ENCODE measurements around the gene ZNF638.
A peak's percentile ranks its signal among the peaks of the same experiment; 100 is the strongest.
"Not testable (repeated sequence)": the region's sequence is repeated elsewhere in the genome, so short reads cannot be mapped to it uniquely, and the experiment has no call there.

Gene ZNF638

GRCh38 chr2:71331581-71332434, at the start of gene ZNF638:
Gene ZNF638 (plus strand): TSS chr2:71331782. CDS start chr2:71348955, 17,173 bp downstream.
- peak within 1 kb of the TSS; percentile 100 for H3K4me3 Mint-ChIP-seq
- peaks cover 29% of the 10 kb centered on the region for H3K4me1 Mint-ChIP-seq
- CTCF ChIA-PET = interaction anchor here (0.6 to 4.7 kb wide), 12 partner anchors 11 to 1641 kb away, joined by 3 to 19 read pairs (median 3); partner anchors contain the start of gene MPHOSPH10

GRCh38 chr2:71281950-71282349, 49.6 kb upstream of the ZNF638 start:
- H3K4me3 Mint-ChIP-seq = no peak overlapping the region
- H3K36me3 Mint-ChIP-seq = peaks cover 1% of the 10 kb centered on the region
- H3K4me1 Mint-ChIP-seq = peaks cover 11% of the 10 kb centered on the region
- peaks cover 58% of the 10 kb centered on the region for H3K27me3 Mint-ChIP-seq
- H3K27ac Mint-ChIP-seq = no peak overlapping the region
- DNase-seq = no peak
- CTCF ChIA-PET = interaction anchor here (1.6 kb wide), 1 partner anchor 234 kb away, joined by 5 read pairs; no protein-coding TSS in a partner anchor
- H3K9me3 Mint-ChIP-seq = no peaks in the 10 kb centered on the region

More at GRCh38 chr2:71331581-71332434, at the start of gene ZNF638:
- H3K27ac Mint-ChIP-seq = peak within 1 kb of the TSS; percentile 99
- peaks cover 9% of the 10 kb centered on the region for H3K27me3 Mint-ChIP-seq
- H3K36me3 Mint-ChIP-seq = peaks cover 19% of the 10 kb centered on the region
- DNase-seq = peak; percentile 94
- no peaks in the 10 kb centered on the region for H3K9me3 Mint-ChIP-seq

- CTCF ChIA-PET = interaction anchor here (1.6 kb wide), 1 partner anchor 234 kb away, joined by 5 read pairs; no protein-coding TSS in a partner anchor
- H3K9me3 Mint-ChIP-seq = no peaks in the 10 kb centered on the region
- DNase-seq = no peak
- no peak overlapping the region for H3K4me3 Mint-ChIP-seq
- H3K4me1 Mint-ChIP-seq = peaks cover 6% of the 10 kb centered on the region
- peaks cover 1% of the 10 kb centered on the region for H3K36me3 Mint-ChIP-seq
- no peak overlapping the region for H3K27ac Mint-ChIP-seq
- H3K27me3 Mint-ChIP-seq = peaks cover 58% of the 10 kb centered on the region
Measured at GRCh38 chr2:71282493-71282892, 49.1 kb upstream of the ZNF638 start.

GRCh38 chr2:71283131-71283530, 48.5 kb upstream of the ZNF638 start:
- CTCF ChIA-PET = interaction anchor here (1.6 kb wide), 1 partner anchor 235 kb away, joined by 5 read pairs; no protein-coding TSS in a partner anchor
- Mint-ChIP-seq H3K27me3 (peaks cover 54% of the 10 kb centered on the region), H3K4me1 (no peaks in the 10 kb centered on the region), H3K27ac (no peak overlapping the region), H3K9me3 (no peaks in the 10 kb centered on the region), H3K36me3 (peaks cover 1% of the 10 kb centered on the region), H3K4me3 (no peak overlapping the region)
- no peak for DNase-seq

GRCh38 chr2:71285706-71286105, 45.9 kb upstream of the ZNF638 start:
- Mint-ChIP-seq H3K36me3 (no peaks in the 10 kb centered on the region), H3K9me3 (no peaks in the 10 kb centered on the region), H3K4me3 (no peak overlapping the region), H3K27me3 (peaks cover 35% of the 10 kb centered on the region), H3K4me1 (no peaks in the 10 kb centered on the region), H3K27ac (no peak overlapping the region)
- no peak for DNase-seq
- CTCF ChIA-PET = interaction anchor here (1.3 kb wide), 1 partner anchor 14 kb away, joined by 3 read pairs; no protein-coding TSS in a partner anchor

- CTCF ChIA-PET = no interaction called here
- Mint-ChIP-seq H3K4me3 (no peak overlapping the region), H3K9me3 (no peaks in the 10 kb centered on the region), H3K27ac (no peak overlapping the region), H3K27me3 (peaks cover 17% of the 10 kb centered on the region), H3K36me3 (no peaks in the 10 kb centered on the region), H3K4me1 (no peaks in the 10 kb centered on the region)
- no peak for DNase-seq
Measured at GRCh38 chr2:71291398-71291797, 40.2 kb upstream of the ZNF638 start.

GRCh38 chr2:71292159-71292558, 39.4 kb upstream of the ZNF638 start:
- DNase-seq = no peak
- Mint-ChIP-seq H3K9me3 (no peaks in the 10 kb centered on the region), H3K27me3 (peaks cover 14% of the 10 kb centered on the region), H3K4me1 (no peaks in the 10 kb centered on the region), H3K4me3 (no peak overlapping the region), H3K36me3 (no peaks in the 10 kb centered on the region), H3K27ac (no peak overlapping the region)
- CTCF ChIA-PET = no interaction called here

GRCh38 chr2:71298914-71299313, 32.7 kb upstream of the ZNF638 start:
- H3K4me1 Mint-ChIP-seq = no peaks in the 10 kb centered on the region
- H3K36me3 Mint-ChIP-seq = no peaks in the 10 kb centered on the region
- CTCF ChIA-PET = interaction anchor here (0.9 to 4.2 kb wide), 10 partner anchors 11 to 228 kb away, joined by 3 to 117 read pairs (median 3); partner anchors contain the start of gene ZNF638
- H3K27me3 Mint-ChIP-seq = no peaks in the 10 kb centered on the region
- H3K9me3 Mint-ChIP-seq = no peaks in the 10 kb centered on the region
- H3K27ac Mint-ChIP-seq = no peak overlapping the region
- DNase-seq = no peak
- H3K4me3 Mint-ChIP-seq = no peak overlapping the region

- Mint-ChIP-seq H3K36me3 (no peaks in the 10 kb centered on the region), H3K27me3 (no peaks in the 10 kb centered on the region), H3K9me3 (no peaks in the 10 kb centered on the region), H3K4me3 (no peak overlapping the region), H3K27ac (no peak overlapping the region), H3K4me1 (no peaks in the 10 kb centered on the region)
- CTCF ChIA-PET = interaction anchor here (0.6 to 4.2 kb wide), 16 partner anchors 11 to 229 kb away, joined by 3 to 117 read pairs (median 3); partner anchors contain the start of gene ZNF638
- no peak for DNase-seq
Measured at GRCh38 chr2:71299507-71299906, 32.1 kb upstream of the ZNF638 start.

- Mint-ChIP-seq H3K4me3 (no peak overlapping the region), H3K4me1 (no peaks in the 10 kb centered on the region), H3K36me3 (no peaks in the 10 kb centered on the region), H3K27ac (no peak overlapping the region), H3K27me3 (peaks cover 3% of the 10 kb centered on the region), H3K9me3 (no peaks in the 10 kb centered on the region)
- no peak for DNase-seq
- CTCF ChIA-PET = interaction anchor here (1.0 kb wide), 1 partner anchor 206 kb away, joined by 4 read pairs; no protein-coding TSS in a partner anchor
Measured at GRCh38 chr2:71303849-71304248, 27.7 kb upstream of the ZNF638 start.

GRCh38 chr2:71306762-71307161, 24.8 kb upstream of the ZNF638 start:
- Mint-ChIP-seq H3K4me3 (no peak overlapping the region), H3K9me3 (no peaks in the 10 kb centered on the region), H3K36me3 (no peaks in the 10 kb centered on the region), H3K27ac (no peak overlapping the region), H3K4me1 (no peaks in the 10 kb centered on the region), H3K27me3 (peaks cover 6% of the 10 kb centered on the region)
- CTCF ChIA-PET = no interaction called here
- no peak for DNase-seq

- H3K4me3 Mint-ChIP-seq = no peak overlapping the region
- no peak for DNase-seq
- H3K27me3 Mint-ChIP-seq = peaks cover 11% of the 10 kb centered on the region
- peaks cover 11% of the 10 kb centered on the region for H3K9me3 Mint-ChIP-seq
- CTCF ChIA-PET = interaction anchor here (0.9 kb wide), 1 partner anchor 13 kb away, joined by 3 read pairs; no protein-coding TSS in a partner anchor
- no peak overlapping the region for H3K27ac Mint-ChIP-seq
- no peaks in the 10 kb centered on the region for H3K36me3 Mint-ChIP-seq
- no peaks in the 10 kb centered on the region for H3K4me1 Mint-ChIP-seq
Measured at GRCh38 chr2:71313016-71313766, 18.4 kb upstream of the ZNF638 start.

GRCh38 chr2:71317060-71317459, 14.5 kb upstream of the ZNF638 start:
- H3K36me3 Mint-ChIP-seq = no peaks in the 10 kb centered on the region
- no peak for DNase-seq
- H3K4me1 Mint-ChIP-seq = no peaks in the 10 kb centered on the region
- CTCF ChIA-PET = no interaction called here
- peaks cover 37% of the 10 kb centered on the region for H3K9me3 Mint-ChIP-seq
- no peak overlapping the region for H3K27ac Mint-ChIP-seq
- H3K4me3 Mint-ChIP-seq = no peak overlapping the region
- peaks cover 14% of the 10 kb centered on the region for H3K27me3 Mint-ChIP-seq

- H3K4me1 Mint-ChIP-seq, H3K27ac Mint-ChIP-seq, H3K4me3 Mint-ChIP-seq, H3K36me3 Mint-ChIP-seq, DNase-seq: not testable (repeated sequence)
- H3K27me3 Mint-ChIP-seq = peaks cover 17% of the 10 kb centered on the region
- H3K9me3 Mint-ChIP-seq = peaks cover 41% of the 10 kb centered on the region
- CTCF ChIA-PET = interaction anchor here (0.7 kb wide), 1 partner anchor 18 kb away, joined by 3 read pairs; no protein-coding TSS in a partner anchor
Measured at GRCh38 chr2:71317900-71318299, 13.7 kb upstream of the ZNF638 start.
